ENCODE measurements around the gene PFAS.

Gene PFAS

GRCh38 chr17:8310601-8311123, 61.6 kb downstream of the PFAS start:
- no peak for DNase-seq (ENCODE audit: low read depth)
- H3K4me3 ChIP-seq (ENCODE audit: low read depth, low read length), result no peak overlapping the region
- TF ChIP-seq CTCF (IDR thresholded peaks at IDR 0.05; ENCODE audit: control insufficient read depth, extremely low read depth, insufficient read depth), result no peak

DNA sequence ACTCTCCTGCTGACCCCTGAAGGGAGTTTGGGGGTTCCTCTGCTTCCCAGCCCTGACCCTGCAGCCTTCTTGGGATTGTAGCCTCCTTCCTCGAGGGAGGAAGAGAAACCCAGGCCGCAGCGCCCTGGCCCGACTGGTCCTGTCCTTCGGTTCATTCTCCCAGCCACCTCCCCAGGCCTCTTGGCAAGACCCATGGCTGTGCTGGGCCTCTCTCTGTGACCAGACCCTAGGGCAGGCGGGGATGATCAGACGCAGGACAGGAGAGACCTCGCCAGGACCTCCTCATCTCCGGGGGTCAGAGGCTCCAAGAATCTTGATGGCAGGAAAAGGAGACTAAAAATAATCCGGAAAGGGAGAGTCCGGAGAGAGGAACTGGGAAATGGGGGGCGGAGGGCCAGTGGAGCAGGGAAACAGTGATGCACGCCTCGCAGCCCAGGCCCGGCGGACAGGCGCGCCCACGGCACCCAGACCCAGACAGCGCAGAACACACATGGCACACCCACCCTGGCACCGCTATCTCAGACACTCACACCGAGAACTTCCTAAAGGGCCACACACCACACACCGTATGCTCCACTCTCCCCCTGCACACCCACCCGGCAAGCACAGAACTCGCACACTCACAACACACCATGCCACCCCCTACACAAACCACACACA, 62.2 kb downstream of the PFAS start:
- no peak for TF ChIP-seq CTCF (IDR thresholded peaks at IDR 0.05; ENCODE audit: control insufficient read depth, extremely low read depth, insufficient read depth)
- DNase-seq (ENCODE audit: low read depth), result no peak
- no peak overlapping the region for H3K4me3 ChIP-seq (ENCODE audit: low read depth, low read length)

DNA sequence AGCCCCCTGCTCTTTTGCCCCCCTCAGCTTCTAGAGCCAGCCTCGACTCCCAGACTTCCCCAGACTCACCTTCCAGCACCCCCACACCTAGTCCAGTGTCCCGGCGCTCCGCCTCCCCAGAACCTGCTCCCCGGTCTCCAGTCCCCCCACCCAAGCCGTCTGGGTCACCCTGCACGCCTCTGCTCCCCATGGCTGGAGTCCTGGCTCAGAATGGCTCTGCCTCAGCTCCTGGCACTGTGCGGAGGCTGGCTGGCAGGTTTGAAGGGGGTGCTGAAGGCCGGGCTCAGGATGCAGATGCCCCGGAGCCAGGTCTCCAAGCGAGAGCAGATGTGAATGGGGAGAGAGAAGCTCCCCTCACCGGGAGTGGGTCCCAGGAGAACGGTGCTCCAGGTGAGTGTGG, 63.2 kb downstream of the PFAS start:
- TF ChIP-seq CTCF (IDR thresholded peaks at IDR 0.05; ENCODE audit: control insufficient read depth, extremely low read depth, insufficient read depth), result no peak
- H3K4me3 ChIP-seq (ENCODE audit: low read depth, low read length), result no peak overlapping the region
- no peak for DNase-seq (ENCODE audit: low read depth)

- no peak overlapping the region for H3K4me3 ChIP-seq (ENCODE audit: low read depth, low read length)
- DNase-seq (ENCODE audit: low read depth), result no peak
- TF ChIP-seq CTCF (IDR thresholded peaks at IDR 0.05; ENCODE audit: control insufficient read depth, extremely low read depth, insufficient read depth), result no peak
Measured at GRCh38 chr17:8312726-8313600, 63.9 kb downstream of the PFAS start.

GRCh38 chr17:8314797-8315763, 66.0 kb downstream of the PFAS start:
- no peak overlapping the region for H3K4me3 ChIP-seq (ENCODE audit: low read depth, low read length)
- DNase-seq (ENCODE audit: low read depth), result no peak

More at GRCh38 chr17:8314797-8315763, 66.0 kb downstream of the PFAS start:
- no peak for TF ChIP-seq CTCF (IDR thresholded peaks at IDR 0.05; ENCODE audit: control insufficient read depth, extremely low read depth, insufficient read depth)

All from LNCaP clone FGC (cell line).